ENCODE results near the gene P2RY14. TPM values are rescaled to one million over a fixed set of nuclear protein-coding genes. Genes with fewer than 3 reads are reported as not detected.

The P2RY14 gene
- total RNA-seq, 1 experiment from 2014 or later: not detected

- TF ChIP-seq CTCF (IDR thresholded peaks at IDR 0.05; ENCODE audit: insufficient read depth in 1 of 2, low read depth in 1 of 2, low read length in 1 of 2, severe bottlenecking in 1 of 2, unreplicated experiment in 1 of 2): no peak
- no peak for DNase-seq
- no peak overlapping the region for H3K4me3 Mint-ChIP-seq (ENCODE audit: unreplicated experiment)
- ChIA-PET POLR2A (no interaction called here), CTCF (no interaction called here)
- H3K4me3 ChIP-seq (ENCODE audit: low read depth, low read length): no peak overlapping the region
- intact Hi-C loops (cut with micrococcal nuclease; ENCODE audit: unreplicated experiment): no loop called here
- H3K27ac Mint-ChIP-seq (ENCODE audit: unreplicated experiment): no peak overlapping the region
- H3K4me1 Mint-ChIP-seq (ENCODE audit: low read depth, unreplicated experiment): no peaks in the 10 kb centered on the region
- peaks cover 5% of the 10 kb centered on the region; the same call in 1 of the 2 replicates for H3K4me1 ChIP-seq
- no peaks in the 10 kb centered on the region for H3K9me3 Mint-ChIP-seq (ENCODE audit: unreplicated experiment)
- H3K36me3 ChIP-seq (ENCODE audit: control insufficient read depth, insufficient read depth, low read length): no peaks in the 10 kb centered on the region
- no peaks in the 10 kb centered on the region for H3K36me3 Mint-ChIP-seq (ENCODE audit: insufficient read depth, unreplicated experiment)
- H3K27me3 ChIP-seq (replicated peaks; ENCODE audit: control insufficient read depth, insufficient read depth, low read length): no peaks in the 10 kb centered on the region
- H3K27me3 Mint-ChIP-seq (ENCODE audit: insufficient read depth, unreplicated experiment): no peaks in the 10 kb centered on the region
- no TSS peak for BruUV-seq (replicated peaks)
- H3K9me3 ChIP-seq: no peaks in the 10 kb centered on the region
Measured at GRCh38 chr3:151297429-151297828, 19.1 kb upstream of the P2RY14 start.

DNA sequence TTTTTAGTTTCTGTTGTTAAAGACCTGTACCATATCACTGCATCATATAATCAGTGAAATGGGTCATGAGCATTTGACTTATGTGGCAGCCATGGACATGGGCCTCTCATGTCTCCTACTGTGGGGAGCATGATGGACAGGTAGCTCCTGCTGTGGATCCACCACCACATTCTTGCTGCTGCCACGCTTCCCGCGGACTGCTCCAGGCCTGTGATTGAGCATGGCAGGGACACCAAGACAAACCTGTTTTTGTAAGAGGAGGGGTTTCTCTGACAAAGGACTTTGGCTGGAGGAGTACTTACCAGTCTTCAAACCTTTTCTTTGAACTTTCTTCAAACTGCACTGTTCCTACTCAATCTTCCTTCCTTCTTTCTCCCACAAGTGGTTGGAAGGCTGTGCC lies 17.9 kb upstream of the P2RY14 start:
- TF ChIP-seq CTCF (IDR thresholded peaks at IDR 0.05; ENCODE audit: insufficient read depth in 1 of 2, low read depth in 1 of 2, low read length in 1 of 2, severe bottlenecking in 1 of 2, unreplicated experiment in 1 of 2): no peak
- Histone ChIP-seq H3K9me3 (no peaks in the 10 kb centered on the region), H3K27me3 (replicated peaks; ENCODE audit: control insufficient read depth, insufficient read depth, low read length) (no peaks in the 10 kb centered on the region), H3K36me3 (ENCODE audit: control insufficient read depth, insufficient read depth, low read length) (no peaks in the 10 kb centered on the region), H3K4me3 (ENCODE audit: low read depth, low read length) (no peak overlapping the region), H3K4me1 (peaks cover 5% of the 10 kb centered on the region; the same call in 1 of the 2 replicates)
- ChIA-PET POLR2A (no interaction called here), CTCF (interaction anchor here (0.6 kb wide), 1 partner anchor 404 kb away, joined by 3 read pairs; no protein-coding TSS in a partner anchor)
- DNase-seq: peak in 1 of 2 experiments; percentile 16
- no peaks in the 10 kb centered on the region for H3K9me3 Mint-ChIP-seq (ENCODE audit: unreplicated experiment)
- no peaks in the 10 kb centered on the region for H3K4me1 Mint-ChIP-seq (ENCODE audit: low read depth, unreplicated experiment)
- H3K4me3 Mint-ChIP-seq (ENCODE audit: unreplicated experiment): no peak overlapping the region
- no peaks in the 10 kb centered on the region for H3K36me3 Mint-ChIP-seq (ENCODE audit: insufficient read depth, unreplicated experiment)
- intact Hi-C loops (cut with micrococcal nuclease; ENCODE audit: unreplicated experiment): no loop called here
- no peaks in the 10 kb centered on the region for H3K27me3 Mint-ChIP-seq (ENCODE audit: insufficient read depth, unreplicated experiment)
- H3K27ac Mint-ChIP-seq (ENCODE audit: unreplicated experiment): peak overlapping the region; percentile 40
- no TSS peak for BruUV-seq (replicated peaks)

- ChIA-PET CTCF (interaction anchor here (0.6 to 1.1 kb wide), 2 partner anchors 15 to 1542 kb away, joined by 3 to 7 read pairs; partner anchors contain the start of gene P2RY1), POLR2A (no interaction called here)
- Mint-ChIP-seq H3K36me3 (ENCODE audit: insufficient read depth, unreplicated experiment) (no peaks in the 10 kb centered on the region), H3K27me3 (ENCODE audit: insufficient read depth, unreplicated experiment) (no peaks in the 10 kb centered on the region), H3K27ac (ENCODE audit: unreplicated experiment) (no peak overlapping the region), H3K9me3 (ENCODE audit: unreplicated experiment) (no peaks in the 10 kb centered on the region), H3K4me1 (ENCODE audit: low read depth, unreplicated experiment) (no peaks in the 10 kb centered on the region), H3K4me3 (ENCODE audit: unreplicated experiment) (no peak overlapping the region)
- Histone ChIP-seq H3K27me3 (replicated peaks; ENCODE audit: control insufficient read depth, insufficient read depth, low read length) (no peaks in the 10 kb centered on the region), H3K4me3 (ENCODE audit: low read depth, low read length) (no peak overlapping the region), H3K4me1 (peaks cover 5% of the 10 kb centered on the region; the same call in 1 of the 2 replicates), H3K9me3 (no peaks in the 10 kb centered on the region), H3K36me3 (ENCODE audit: control insufficient read depth, insufficient read depth, low read length) (no peaks in the 10 kb centered on the region)
- DNase-seq: peak in 1 of 2 experiments; percentile 35
- intact Hi-C loops (cut with micrococcal nuclease; ENCODE audit: unreplicated experiment): loop anchor here (5.0 kb wide), 1 partner anchor 544 kb away; no protein-coding TSS in a partner anchor
- BruUV-seq (replicated peaks): no TSS peak
- no peak for TF ChIP-seq CTCF (IDR thresholded peaks at IDR 0.05; ENCODE audit: insufficient read depth in 1 of 2, low read depth in 1 of 2, low read length in 1 of 2, severe bottlenecking in 1 of 2, unreplicated experiment in 1 of 2)
Measured at GRCh38 chr3:151293127-151293526, 14.8 kb upstream of the P2RY14 start.
